Measurements from ENCODE around the gene NFIX. TPM values are rescaled to one million over a fixed set of nuclear protein-coding genes. Genes with fewer than 3 reads are reported as not detected.

Gene NFIX
- total and polyA plus RNA-seq, 2 of the 13 experiments (the other 11 are each of a cell fraction or from before 2014, with no cell fraction given): 3.4 to 5.4 TPM

GRCh38 chr19:12994701-12995595 is at the start of gene NFIX (continued):
- TF ChIP-seq ZBTB14 (CRISPR knock-in tag; IDR thresholded peaks at IDR 0.05) (peak; percentile 22; the same call in 1 of the 2 replicates), SETDB1 (CRISPR knock-in tag; IDR thresholded peaks at IDR 0.05; ENCODE audit: borderline replicate concordance) (no peak), ZNF616 (CRISPR knock-in tag; IDR thresholded peaks at IDR 0.05; ENCODE audit: low read depth) (no peak), KDM3A (CRISPR knock-in tag; IDR thresholded peaks at IDR 0.05; ENCODE audit: low read depth) (no peak), ZNF614 (CRISPR knock-in tag; IDR thresholded peaks at IDR 0.05; ENCODE audit: borderline replicate concordance) (no peak), TBX3 (IDR thresholded peaks at IDR 0.05; ENCODE audit: borderline replicate concordance) (no peak), ARNT2 (CRISPR knock-in tag; IDR thresholded peaks at IDR 0.05; ENCODE audit: low read depth) (no peak), GABPA (IDR thresholded peaks at IDR 0.05; ENCODE audit: low read depth, low read length) (no peak), GABPA (CRISPR knock-in tag; IDR thresholded peaks at IDR 0.05; ENCODE audit: low read depth) (no peak)

GRCh38 chr19:12945479-12946091 is 49.7 kb upstream of the NFIX start, which contains the start of gene RAD23A:
Gene RAD23A, plus strand, starts transcription at chr19:12945862. Its CDS starts 87 bp downstream, at chr19:12945949.
- Histone ChIP-seq H3K79me2 (ENCODE audit: insufficient read depth, low read length) (peaks cover 30% of the 10 kb centered on the region), H3K27ac (ENCODE audit: extremely low read length, insufficient read depth, low read length) (peak within 1 kb of the TSS; percentile 91), H3K27me3 (ENCODE audit: control insufficient read depth in 1 of 2, insufficient read depth in 2 of 2, low read length in 2 of 2) (no peaks in the 10 kb centered on the region; a peak in 1 of 5 replicates), H2AFZ (ENCODE audit: low read length) (no peak within 1 kb of the TSS), H3K36me3 (replicated peaks in 1 of 2; ENCODE audit: control insufficient read depth in 1 of 2, insufficient read depth in 2 of 2, low read length in 2 of 2) (peaks cover 26 to 61% of the 10 kb centered on the region in 2 experiments), H3K4me1 (ENCODE audit: insufficient read depth, low read length) (peaks cover 41% of the 10 kb centered on the region), H3K4me3 (replicated peaks in 1 of 3; ENCODE audit: insufficient read depth in 1 of 3, low read depth in 2 of 3, low read length in 3 of 3) (peak within 1 kb of the TSS; percentile 82 to 89 (median 84)), H3K9me3 (ENCODE audit: low read length) (no peaks in the 10 kb centered on the region), H3K9ac (ENCODE audit: insufficient read depth, low read depth, low read length) (peak within 1 kb of the TSS; percentile 91), H3K4me2 (ENCODE audit: low read depth, low read length) (peak within 1 kb of the TSS; percentile 74), H4K20me1 (ENCODE audit: insufficient read depth, low read length) (peaks cover under 1% of the 10 kb centered on the region; the same call in 1 of the 2 replicates)
- BruUV-seq (replicated peaks): no TSS peak
- in situ Hi-C loops (cut with HindIII; ENCODE audit: extremely low pct_ligation_motif_present, low pct_unique_long_range_greater_than_20kb): no loop called here
- ChIA-PET POLR2A (interaction anchor here (0.8 to 1.8 kb wide), 9 partner anchors 8 to 208 kb away, joined by 3 to 25 read pairs (median 4); partner anchors contain the start of genes FARSA, GADD45GIP1 and GET3), CTCF (ENCODE audit: low intra/inter-chr PET ratio, low total read pairs) (no interaction called here)
- WGBS (ENCODE audit: low lambda C conversion rate): 2% methylated on average over 7 of the region's 62 CpGs
- DNase-seq (ENCODE audit: low spot score): peak; percentile 93
- intact Hi-C loops (cut with micrococcal nuclease; ENCODE audit: unreplicated experiment): no loop called here
- peak; percentile 79 for ATAC-seq
- FAIRE-seq: peak; percentile 82
- TF ChIP-seq RARA (CRISPR knock-in tag; IDR thresholded peaks at IDR 0.05) (peak; percentile 33; the same call in 1 of the 2 replicates), ZBTB34 (CRISPR knock-in tag; IDR thresholded peaks at IDR 0.05) (no peak), ZNF350 (CRISPR knock-in tag; IDR thresholded peaks at IDR 0.05; ENCODE audit: borderline replicate concordance, low read depth) (peak; percentile 74; the same call in 1 of the 2 replicates), ZNF503 (CRISPR knock-in tag; IDR thresholded peaks at IDR 0.05) (peak; percentile 75; the same call in 1 of the 2 replicates)
